Measurements from ENCODE around the gene CACTIN.
A peak's percentile ranks its signal among the peaks of the same experiment; 100 is the strongest.

DNA sequence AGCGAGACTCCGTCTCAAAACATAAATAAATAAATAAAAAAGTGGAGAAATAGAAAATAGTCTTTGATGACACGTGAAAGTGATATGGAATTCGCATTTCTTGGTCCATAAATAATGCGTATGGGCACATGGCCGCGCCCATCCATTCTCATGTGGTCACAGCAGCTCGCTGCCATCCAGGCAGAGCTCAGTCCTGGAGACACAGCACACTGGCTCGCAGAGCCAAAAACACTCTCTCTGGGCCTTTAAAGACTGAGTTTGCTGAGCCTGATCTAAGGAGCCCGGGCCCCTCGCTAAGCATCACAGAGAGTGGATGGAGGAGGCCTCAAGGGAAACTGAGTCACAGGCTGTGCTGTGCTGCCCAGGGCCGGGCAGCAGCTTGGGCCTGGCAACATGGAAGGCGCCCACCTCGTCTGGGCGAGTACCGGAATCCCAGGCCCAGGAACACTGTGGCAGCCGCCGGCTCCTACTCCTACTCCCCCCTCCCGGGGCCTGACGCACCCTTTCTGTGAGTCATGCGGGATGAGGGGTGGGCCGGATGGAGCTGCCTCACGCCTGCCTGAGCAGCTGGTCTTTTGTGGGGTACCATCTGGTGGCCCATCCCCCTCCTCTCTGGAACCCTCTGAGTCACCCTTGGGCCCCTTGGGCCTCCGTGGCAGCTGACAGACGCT lies 28.9 kb upstream of the CACTIN start:
- TF ChIP-seq POLR2A (IDR thresholded peaks at IDR 0.05; ENCODE audit: low read depth), result no peak
- TF ChIP-seq CTCF (IDR thresholded peaks at IDR 0.05), result no peak
- TF ChIP-seq POLR2AphosphoS5 (IDR thresholded peaks at IDR 0.05), result peak; percentile 16 to 17
